HG03280 (cell line): Measurements from ENCODE around the gene SRRD.

Source experiments
- ATAC-seq: cut with Tn5 transposase; IDR thresholded peaks from one replicate; pipeline ENCODE4 v1.9.1; 2021; ENCODE audit warnings: mild to moderate bottlenecking, moderate library complexity; ENCODE audit not compliant: unreplicated experiment

The SRRD gene

DNA sequence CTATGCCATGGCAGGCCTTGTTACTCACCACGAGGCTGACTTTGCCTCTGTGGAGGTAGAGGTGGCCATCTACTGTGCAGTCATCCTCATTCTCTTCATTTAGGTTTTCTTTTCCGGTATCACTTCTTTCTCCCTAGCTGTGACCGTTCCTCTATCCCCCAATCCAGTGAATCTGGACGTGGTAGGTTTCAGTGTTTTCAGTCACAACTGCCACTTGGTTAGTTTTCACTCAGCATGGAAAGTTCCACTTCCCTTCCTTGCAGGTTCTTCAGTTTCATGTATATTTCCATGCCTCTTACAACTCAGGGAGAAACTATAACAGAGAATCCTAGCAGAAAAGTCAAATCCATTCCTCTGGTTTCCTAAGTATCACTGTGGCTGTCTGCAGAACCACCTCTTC, 2.0 kb upstream of the SRRD start:
- ATAC-seq, result no peak

DNA sequence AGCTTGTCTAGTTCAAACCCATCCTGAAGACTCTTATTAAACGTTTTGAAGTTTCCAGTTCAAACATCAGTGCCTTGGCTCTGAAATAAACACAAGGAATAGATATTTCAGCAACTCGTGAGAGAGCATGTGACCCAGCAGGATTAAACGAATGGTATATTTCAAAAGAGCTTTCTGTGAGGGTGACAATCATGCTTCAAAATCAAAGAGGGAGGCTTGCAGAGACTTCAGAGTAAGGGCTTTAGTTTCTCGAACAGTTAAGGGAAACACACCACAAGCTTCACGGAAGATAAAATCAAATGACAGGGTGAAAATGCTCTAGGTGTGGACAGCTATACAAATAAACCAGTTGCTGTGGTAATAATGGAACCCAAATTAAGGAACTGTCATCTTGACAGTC, 1.5 kb upstream of the SRRD start:
- no peak for ATAC-seq

DNA sequence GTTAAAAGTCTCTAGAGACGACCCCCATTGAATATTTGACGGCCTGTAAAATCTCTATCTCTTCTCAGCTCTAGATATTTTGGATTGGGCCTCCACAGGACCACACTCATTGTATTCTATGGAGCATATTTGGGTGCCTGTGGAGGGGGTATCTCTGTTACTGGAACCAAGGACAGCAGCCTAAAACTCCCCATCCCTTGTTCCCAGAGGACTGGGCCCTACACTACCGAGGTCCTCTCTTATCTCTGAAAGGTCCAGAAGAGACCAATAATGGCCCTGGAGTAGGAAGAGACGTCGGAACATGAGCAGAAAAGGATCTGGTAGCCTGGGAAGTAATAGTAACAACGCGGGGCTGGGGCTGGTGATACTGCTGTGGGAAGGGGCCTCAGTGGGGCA, 636 bp upstream of the SRRD start:
- ATAC-seq, result no peak

DNA sequence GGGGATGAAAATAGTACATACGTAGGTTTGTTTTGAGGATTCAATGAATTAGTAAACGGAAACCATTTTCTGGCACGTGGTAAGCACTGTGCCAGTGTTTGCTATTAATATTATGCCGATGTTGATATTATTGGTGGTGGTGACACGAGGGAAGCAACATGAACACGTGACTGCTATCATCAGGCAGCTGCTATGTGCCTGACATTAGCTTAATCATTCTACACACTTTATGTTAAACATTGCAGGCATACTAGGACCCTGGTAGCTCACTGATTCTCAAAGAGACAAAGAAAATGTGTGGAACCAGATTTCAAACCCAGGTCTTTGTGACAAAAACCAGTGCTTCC, 656 bp downstream of the SRRD start:
- ATAC-seq, result no peak

GRCh38 chr22:26485013-26485412, 1.3 kb downstream of the SRRD start:
- ATAC-seq, result no peak

- ATAC-seq, result no peak
Measured at GRCh38 chr22:26485806-26486390, 2.2 kb downstream of the SRRD start.

GRCh38 chr22:26486394-26486793, 2.7 kb downstream of the SRRD start:
- ATAC-seq, result no peak

DNA sequence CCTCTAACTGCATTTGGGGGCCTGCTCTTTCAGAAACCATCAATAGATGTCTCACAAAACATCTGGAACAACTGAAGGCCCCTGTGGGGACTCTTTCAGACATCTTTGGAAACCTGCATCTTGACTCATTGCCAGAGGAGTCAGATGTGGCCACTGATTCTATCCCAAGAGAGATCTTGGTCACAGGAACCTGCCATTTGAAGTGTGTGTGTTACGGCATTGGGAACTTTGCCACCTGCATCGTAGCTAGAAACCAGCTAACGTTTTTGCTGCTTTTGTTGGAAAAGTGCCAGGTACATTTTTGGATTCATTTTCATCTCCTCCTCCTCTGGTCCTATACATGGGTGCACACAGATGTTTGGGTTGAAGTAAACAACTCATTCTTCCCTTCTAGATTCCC, 4.3 kb downstream of the SRRD start:
- ATAC-seq, result no peak

GRCh38 chr22:26489447-26490036, 5.9 kb downstream of the SRRD start:
- no peak for ATAC-seq

DNA sequence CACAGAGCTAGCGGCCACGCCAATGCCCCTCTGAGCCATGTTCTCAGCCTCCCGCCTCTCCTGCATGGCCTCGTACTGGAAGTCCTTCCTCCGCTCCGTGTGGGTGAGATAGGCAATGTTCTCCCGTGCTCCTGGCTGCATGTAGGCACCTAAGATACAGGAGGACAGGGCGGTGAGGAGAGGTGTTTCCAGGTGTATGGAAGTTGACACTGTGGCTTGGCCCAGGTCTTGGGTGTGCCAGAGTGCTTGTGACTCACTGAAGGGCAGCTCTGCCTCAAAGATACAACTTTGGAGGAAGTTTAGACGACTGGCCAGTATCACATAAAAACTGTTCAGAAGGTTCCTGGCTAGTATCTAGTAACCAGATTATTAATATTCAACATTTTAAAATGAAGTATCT, 8.5 kb downstream of the SRRD start:
- no peak for ATAC-seq

DNA sequence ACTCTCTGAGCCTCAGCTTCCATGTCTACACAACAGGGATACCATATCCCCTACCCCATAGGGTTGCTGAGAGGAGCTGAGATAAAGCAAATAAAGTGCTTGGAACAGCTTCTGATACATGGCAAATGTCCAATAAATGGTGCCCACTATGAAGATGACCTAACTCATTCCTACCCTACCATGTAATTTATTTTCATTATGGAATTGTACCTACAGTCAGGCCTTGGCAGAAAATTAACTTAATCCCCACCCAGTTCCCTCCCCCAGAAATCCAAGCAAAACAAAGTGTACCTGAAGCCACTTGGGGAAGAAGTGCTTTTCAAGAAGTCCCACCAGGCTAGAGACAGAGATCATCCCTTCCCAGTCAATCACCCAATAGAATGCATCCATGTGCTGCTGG, 10.8 kb downstream of the SRRD start:
- ATAC-seq, result no peak

DNA sequence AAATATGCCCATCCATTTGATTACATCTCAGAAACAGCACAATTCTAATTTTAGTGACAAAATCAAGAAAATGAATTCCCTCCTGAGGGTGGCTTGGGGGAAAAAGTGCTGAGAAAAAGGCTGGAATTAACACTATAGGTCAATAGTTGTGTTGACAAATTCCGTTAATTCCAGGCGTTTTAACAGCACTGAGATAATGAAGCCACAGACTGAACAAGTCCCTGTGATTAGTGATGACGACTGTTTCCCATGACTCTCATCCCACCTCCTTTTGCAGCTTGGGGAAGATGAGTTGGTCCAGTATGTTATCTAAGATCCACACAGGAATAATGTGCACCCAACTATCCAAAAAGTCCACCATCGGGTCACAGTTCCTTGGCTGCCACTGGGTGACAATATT, 12.8 kb downstream of the SRRD start:
- no peak for ATAC-seq

DNA sequence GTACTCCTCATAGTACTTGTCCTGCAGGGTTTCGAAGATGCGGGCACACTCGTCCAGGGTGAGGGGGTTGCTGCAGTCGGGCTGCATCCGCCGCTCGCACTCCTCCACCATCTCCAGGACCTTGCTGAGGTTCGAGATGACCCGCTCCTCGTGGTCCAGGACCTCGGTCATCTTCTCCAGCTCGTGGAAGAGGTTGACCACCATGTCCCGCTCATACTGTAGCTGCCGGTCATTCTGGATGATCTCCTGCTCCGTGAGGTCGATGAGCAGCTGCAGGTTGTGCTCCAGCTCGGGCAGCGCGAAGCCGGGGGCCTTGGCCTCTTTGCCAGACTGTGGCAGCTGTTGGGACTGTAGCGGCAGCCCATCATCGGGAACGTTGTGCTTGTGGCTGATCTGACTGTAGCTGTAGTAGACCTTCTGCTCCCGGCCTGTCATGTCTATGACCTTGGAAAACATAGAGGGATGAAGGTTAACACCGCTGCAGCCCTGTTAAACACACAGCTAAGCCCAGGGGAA, 15.6 kb downstream of the SRRD start:
- ATAC-seq, result no peak

GRCh38 chr22:26501996-26502395, 18.3 kb downstream of the SRRD start:
- no peak for ATAC-seq

- ATAC-seq, result no peak
Measured at GRCh38 chr22:26502688-26503561, 19.2 kb downstream of the SRRD start.

- ATAC-seq, result no peak
Measured at GRCh38 chr22:26503758-26504157, 20.1 kb downstream of the SRRD start.

DNA sequence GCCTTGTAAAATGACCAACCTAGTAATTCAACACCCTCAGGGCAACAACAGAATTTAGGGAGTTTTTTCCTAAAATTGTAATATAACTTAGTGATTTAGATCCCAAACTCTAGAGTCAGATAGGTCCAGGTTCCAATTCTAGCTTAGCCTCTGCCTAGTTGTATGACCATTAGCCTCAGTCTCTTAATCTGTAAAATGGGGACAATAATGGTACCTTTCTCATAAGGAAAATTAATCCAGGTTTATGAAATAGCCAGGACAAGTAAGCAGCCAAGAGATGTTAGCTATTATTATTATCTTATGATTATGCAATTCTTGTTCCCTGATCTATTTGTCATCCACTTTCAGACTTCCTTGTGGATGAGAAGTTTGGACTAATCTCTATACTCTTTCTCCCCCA, 24.5 kb downstream of the SRRD start:
- no peak for ATAC-seq

DNA sequence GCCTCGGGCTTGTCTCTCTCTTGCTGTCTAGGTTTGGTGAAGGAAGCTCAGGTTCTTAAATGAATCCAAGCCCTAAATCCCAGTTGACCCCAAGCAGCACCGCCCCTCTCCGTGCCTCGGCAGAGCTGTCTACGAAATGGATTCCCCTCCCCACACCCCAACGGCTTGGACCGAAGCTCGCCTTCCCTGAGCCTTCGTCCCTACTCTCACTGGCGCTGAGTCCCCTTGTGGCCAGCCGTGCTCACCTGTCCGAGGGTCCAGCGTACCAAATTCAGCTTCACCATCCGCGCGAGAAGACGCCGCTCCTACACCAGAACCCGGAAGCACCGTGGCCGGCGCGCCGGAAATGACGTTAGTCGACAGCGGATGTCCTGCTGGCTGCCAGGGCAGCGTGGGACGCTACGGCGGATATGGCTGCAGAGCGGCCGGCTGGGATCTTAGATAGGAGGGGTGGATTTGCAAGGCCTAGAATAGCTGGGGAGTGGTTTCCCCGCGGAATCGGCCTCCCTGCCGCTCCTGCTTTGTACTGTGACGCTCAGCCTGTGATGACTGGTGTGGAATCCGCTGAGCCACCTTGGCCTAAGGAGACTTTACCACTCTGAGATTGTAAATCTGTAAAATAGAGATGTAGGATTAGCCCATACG, 28.6 kb downstream of the SRRD start, which contains the start of gene TFIP11:
TFIP11 (minus strand) TSS at position 325 of the 645 bp plus-strand sequence. CDS start 2,201 bp downstream, outside the sequence.
- ATAC-seq, result peak; percentile 90

DNA sequence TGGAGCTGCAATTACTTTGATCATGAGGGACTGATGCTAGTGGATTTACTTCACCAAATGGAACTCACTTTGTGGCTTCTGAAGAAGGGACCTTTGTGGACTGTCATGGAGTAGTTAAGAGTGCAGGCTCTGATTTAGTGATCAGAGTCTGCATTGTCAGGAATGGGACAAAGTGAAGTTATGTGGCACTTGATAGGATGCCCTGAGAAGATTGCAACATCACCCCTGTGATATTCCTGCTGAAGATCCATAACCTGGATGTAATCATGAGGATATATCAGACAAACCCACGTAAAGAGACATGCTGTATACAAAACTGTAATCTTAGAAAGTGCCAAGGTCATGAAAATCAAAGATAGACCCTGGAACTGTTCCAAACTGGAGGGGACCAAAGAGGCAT, 30.2 kb downstream of the SRRD start:
- ATAC-seq, result no peak

DNA sequence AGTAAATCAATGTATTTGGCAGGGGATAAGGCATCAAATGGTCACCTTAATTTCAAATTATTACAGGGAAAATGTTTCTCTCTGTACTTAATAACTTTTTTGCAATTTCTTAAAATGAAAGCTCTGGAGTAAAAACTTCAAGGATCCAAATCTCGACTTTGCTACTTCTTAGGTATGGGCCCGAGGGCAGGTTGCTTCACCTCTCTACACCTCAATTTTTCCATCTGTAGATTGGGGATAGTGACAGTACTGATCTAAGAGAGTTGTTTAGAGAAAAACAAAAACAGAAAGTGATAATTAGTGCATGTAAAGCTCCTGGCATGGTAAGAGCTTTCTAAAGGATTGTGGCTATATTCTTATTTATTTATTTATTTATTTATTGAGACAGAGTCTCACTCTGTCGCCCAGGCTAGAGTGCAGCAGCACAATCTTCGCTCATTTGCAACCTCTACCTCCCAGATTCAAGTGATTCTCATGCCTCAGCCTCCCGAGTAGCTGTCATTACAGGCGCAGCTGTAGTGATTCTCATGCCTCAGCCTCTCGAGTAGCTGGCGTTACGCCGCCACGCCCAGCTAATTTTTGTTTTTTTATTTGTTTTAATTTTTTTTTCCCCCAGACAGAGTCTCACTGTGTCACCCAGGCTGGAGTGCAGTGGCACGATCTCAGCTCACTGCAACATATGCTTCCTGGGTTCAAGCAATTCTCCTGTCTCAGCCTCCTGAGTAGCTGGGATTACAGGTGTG, 30.9 kb downstream of the SRRD start:
- ATAC-seq, result no peak

GRCh38 chr22:26515931-26516330, 32.3 kb downstream of the SRRD start:
- ATAC-seq, result no peak
